Non-pigmented ciliary epithelial cell (primary cell): ENCODE data around the gene CS.
"Not testable (repeated sequence)": the region's sequence is repeated elsewhere in the genome, so short reads cannot be mapped to it uniquely, and the experiment has no call there.

Experiments
- DNase-seq: peaks from one replicate; pipeline ENCODE4 v3.0.0-alpha.2; 2010; ENCODE audit warnings: low read depth

Gene CS

GRCh38 chr12:56299853-56300643, at the start of gene CS:
CS (minus strand) TSS chr12:56300330; CDS start chr12:56300201, 129 bp downstream.
- peak; percentile 89 for DNase-seq

- DNase-seq, result no peak
These were observed 48.6 kb upstream of the CS start for GRCh38 chr12:56348776-56349175.

GRCh38 chr12:56347255-56347654, 47.1 kb upstream of the CS start:
- DNase-seq, result not testable (repeated sequence)

- no peak for DNase-seq
These were observed 46.5 kb upstream of the CS start for GRCh38 chr12:56346675-56347074.

- not testable (repeated sequence) for DNase-seq
These were observed 42.2 kb upstream of the CS start for GRCh38 chr12:56342290-56342689.

GRCh38 chr12:56341616-56342015, 41.5 kb upstream of the CS start:
- no peak for DNase-seq

GRCh38 chr12:56339158-56339422, 39.0 kb upstream of the CS start:
- no peak for DNase-seq

GRCh38 chr12:56338308-56339157, 38.4 kb upstream of the CS start, which contains the start of gene IL23A:
IL23A (plus strand) TSS chr12:56338884; CDS start chr12:56339045, 161 bp downstream.
- peak; percentile 23 for DNase-seq

GRCh38 chr12:56337753-56338251, 37.7 kb upstream of the CS start:
- DNase-seq, result no peak

- no peak for DNase-seq
These were observed 36.4 kb upstream of the CS start for GRCh38 chr12:56336361-56337167.

GRCh38 chr12:56335527-56335926, 35.4 kb upstream of the CS start:
- not testable (repeated sequence) for DNase-seq

GRCh38 chr12:56334490-56334793, 34.3 kb upstream of the CS start:
- no peak for DNase-seq

GRCh38 chr12:56333679-56334489, 33.8 kb upstream of the CS start, which contains the start of gene PAN2:
PAN2 (minus strand) TSS chr12:56334000; CDS start chr12:56333094, 906 bp downstream.
- peak; percentile 90 for DNase-seq

- no peak for DNase-seq
These were observed 33.1 kb upstream of the CS start for GRCh38 chr12:56333197-56333678.

GRCh38 chr12:56332512-56333196, 32.5 kb upstream of the CS start:
- DNase-seq, result no peak

- DNase-seq, result no peak
These were observed 30.9 kb upstream of the CS start for GRCh38 chr12:56330936-56331490.

GRCh38 chr12:56326533-56326932, 26.4 kb upstream of the CS start:
- no peak for DNase-seq

- DNase-seq, result no peak
These were observed 26.0 kb upstream of the CS start for GRCh38 chr12:56326126-56326525.

- no peak for DNase-seq
These were observed 24.1 kb upstream of the CS start for GRCh38 chr12:56324206-56324605.

GRCh38 chr12:56321610-56322009, 21.5 kb upstream of the CS start:
- not testable (repeated sequence) for DNase-seq
